ENCODE data around the gene ANGPTL5. TPM values are rescaled to one million over a fixed set of nuclear protein-coding genes. Genes with fewer than 3 reads are reported as not detected.

Gene ANGPTL5
- total and polyA plus RNA-seq, 9 of the 15 experiments (the other 6 are each of a cell fraction or from before 2014, with no cell fraction given): 0.03 TPM; not detected in 8

GRCh38 chr11:101863361-101863760, 53.0 kb downstream of the ANGPTL5 start (continued):
- TF ChIP-seq PHF8 (IDR thresholded peaks at IDR 0.05; ENCODE audit: borderline replicate concordance, low read length) (no peak), ZNF263 (CRISPR knock-in tag; IDR thresholded peaks at IDR 0.05; ENCODE audit: borderline replicate concordance) (no peak), KDM5B (IDR thresholded peaks at IDR 0.05; ENCODE audit: insufficient replicate concordance, low read depth, low read length) (no peak), HNRNPUL1 (IDR thresholded peaks at IDR 0.05; ENCODE audit: low read length) (no peak), JUN (IDR thresholded peaks at IDR 0.05; ENCODE audit: borderline replicate concordance, low read depth, low read length) (no peak), JUN (CRISPR knock-in tag; IDR thresholded peaks at IDR 0.05; ENCODE audit: borderline replicate concordance) (no peak), TCFL5 (CRISPR knock-in tag; conservative IDR thresholded peaks at IDR 0.05) (no peak), ERF (CRISPR knock-in tag; IDR thresholded peaks at IDR 0.05) (no peak)

GRCh38 chr11:101862391-101863233, 53.7 kb downstream of the ANGPTL5 start:
- Histone ChIP-seq H3K36me3 (ENCODE audit: control insufficient read depth, insufficient read depth, low read length) (no peaks in the 10 kb centered on the region), H3K9ac (ENCODE audit: insufficient read depth in 1 of 2, low read depth in 2 of 2, low read length in 2 of 2) (no peak overlapping the region), H2AFZ (ENCODE audit: low read depth, low read length) (no peak overlapping the region), H4K20me1 (replicated peaks; ENCODE audit: control insufficient read depth, insufficient read depth, low read length) (no peaks in the 10 kb centered on the region), H3K27ac (ENCODE audit: extremely low read depth, low read depth, low read length) (no peak overlapping the region), H3K9me1 (ENCODE audit: control insufficient read depth, insufficient read depth, low read length) (no peaks in the 10 kb centered on the region), H3K4me1 (replicated peaks in 1 of 2; ENCODE audit: control insufficient read depth in 2 of 2, insufficient read depth in 2 of 2, low read length in 2 of 2) (no peaks in the 10 kb centered on the region), H3K4me2 (ENCODE audit: insufficient read depth, low read length) (no peak overlapping the region), H3K4me3 (no peak overlapping the region), H3K79me2 (ENCODE audit: control insufficient read depth, insufficient read depth, low read length) (no peaks in the 10 kb centered on the region), H3K9me3 (replicated peaks; ENCODE audit: control insufficient read depth, insufficient read depth, low read depth, low read length) (no peaks in the 10 kb centered on the region), H3K27me3 (ENCODE audit: control insufficient read depth in 2 of 2, insufficient read depth in 2 of 2, low read length in 2 of 2) (no peaks in the 10 kb centered on the region)
- intact Hi-C loops (cut with micrococcal nuclease) (loop anchor here (5.0 kb wide), 1 partner anchor 635 kb away; no protein-coding TSS in a partner anchor), in situ Hi-C loops (cut with MboI) (no loop called here)
- 0% methylated on average over 5 of the region's 5 CpGs for WGBS (ENCODE audit: insufficient coverage, low coverage, missing lambda C conversion rate)
- FAIRE-seq (no peak), DNase-seq (ENCODE audit: extremely low read depth in 1 of 4, low spot score in 3 of 4) (no peak), ATAC-seq (no peak)
- BruUV-seq (replicated peaks): no TSS peak
- ChIA-PET POLR2A (no interaction called here), CTCF (ENCODE audit: low intra/inter-chr PET ratio) (no interaction called here)
- no peak for TF ChIP-seq MIER1 (IDR thresholded peaks at IDR 0.05; ENCODE audit: low read depth)
- TF ChIP-seq PHB2 (IDR thresholded peaks at IDR 0.05; ENCODE audit: low read depth): no peak
- TF ChIP-seq KAT2B (IDR thresholded peaks at IDR 0.05; ENCODE audit: low read depth, low read length): no peak
- no peak for TF ChIP-seq ZNF445 (CRISPR knock-in tag; IDR thresholded peaks at IDR 0.05; ENCODE audit: low read depth)
- no peak for TF ChIP-seq HMGXB4 (CRISPR knock-in tag; IDR thresholded peaks at IDR 0.05)
- no peak for TF ChIP-seq MEF2A (IDR thresholded peaks at IDR 0.05; ENCODE audit: control insufficient read depth, low read depth, low read length)
- TF ChIP-seq LARP7 (IDR thresholded peaks at IDR 0.05): no peak
- TF ChIP-seq ARID1B (IDR thresholded peaks at IDR 0.05): no peak
- TF ChIP-seq HDAC3 (IDR thresholded peaks at IDR 0.05; ENCODE audit: borderline replicate concordance, partially characterized antibody): no peak
- no peak for TF ChIP-seq RB1 (IDR thresholded peaks at IDR 0.05; ENCODE audit: low read depth)
- no peak for TF ChIP-seq ELK3 (CRISPR knock-in tag; IDR thresholded peaks at IDR 0.05)
- TF ChIP-seq ZNF232 (CRISPR knock-in tag; IDR thresholded peaks at IDR 0.05): no peak
- no peak for TF ChIP-seq NR3C1 (CRISPR knock-in tag; IDR thresholded peaks at IDR 0.05)
